Stimulated activated CD8-positive, alpha-beta memory T cell treated with anti-CD3 and anti-CD28 coated beads, Interleukin-4, amount 100 ng/mL, for 4 hours (primary cell): Measurements from ENCODE around the gene WAC.
A peak's percentile ranks its signal among the peaks of the same experiment; 100 is the strongest.
"Not testable (repeated sequence)": the region's sequence is repeated elsewhere in the genome, so short reads cannot be mapped to it uniquely, and the experiment has no call there.

Source experiments
- DNase-seq, 2 donors: peaks; one replicate each; pipeline ENCODE4 v3.0.0-alpha.2; 2020; ENCODE audit warnings: low read depth in 2 of 2, low spot score in 1 of 2

Gene WAC

GRCh38 chr10:28604567-28605536, 71.9 kb downstream of the WAC start:
- DNase-seq: no peak

DNA sequence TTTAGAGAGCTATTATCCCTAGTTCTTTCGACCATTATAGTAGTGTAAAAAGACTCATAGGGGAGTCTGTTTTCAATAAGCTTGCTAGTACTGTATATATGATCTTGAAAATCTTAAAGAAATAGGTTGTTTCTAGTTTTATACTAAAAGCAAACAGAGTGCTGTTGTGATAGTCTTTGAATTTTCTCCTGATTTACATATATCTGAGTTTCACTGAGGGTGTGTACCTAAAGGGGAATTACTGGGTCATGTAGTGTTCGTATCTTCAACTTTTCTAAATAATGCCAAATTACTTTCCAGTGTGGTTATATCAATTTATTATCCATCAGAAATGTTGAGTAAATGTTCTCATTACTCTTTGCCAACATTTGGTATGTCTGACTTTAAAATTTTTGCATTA, 73.7 kb downstream of the WAC start:
- DNase-seq: no peak

DNA sequence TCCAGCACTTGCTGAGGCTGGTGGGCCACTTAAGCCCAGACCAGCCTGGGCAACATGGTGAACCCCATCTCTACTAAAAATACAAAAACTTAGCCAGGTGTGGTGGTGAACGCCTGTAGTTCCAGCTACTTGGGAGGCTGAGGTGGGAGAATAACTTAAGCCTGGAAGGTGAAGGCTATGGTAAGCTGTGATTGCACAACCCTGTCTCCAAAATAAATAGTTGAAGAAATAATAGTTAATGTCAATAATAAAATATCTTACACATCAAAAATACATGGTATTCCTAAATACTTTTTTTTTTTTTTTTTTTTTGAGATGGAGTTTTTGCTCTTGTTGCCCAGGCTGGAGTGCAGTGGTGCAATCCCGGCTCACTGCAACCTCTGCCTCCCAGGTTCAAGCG, 76.7 kb downstream of the WAC start:
- not testable (repeated sequence) for DNase-seq

GRCh38 chr10:28612877-28613276, 80.0 kb downstream of the WAC start:
- no peak for DNase-seq

DNA sequence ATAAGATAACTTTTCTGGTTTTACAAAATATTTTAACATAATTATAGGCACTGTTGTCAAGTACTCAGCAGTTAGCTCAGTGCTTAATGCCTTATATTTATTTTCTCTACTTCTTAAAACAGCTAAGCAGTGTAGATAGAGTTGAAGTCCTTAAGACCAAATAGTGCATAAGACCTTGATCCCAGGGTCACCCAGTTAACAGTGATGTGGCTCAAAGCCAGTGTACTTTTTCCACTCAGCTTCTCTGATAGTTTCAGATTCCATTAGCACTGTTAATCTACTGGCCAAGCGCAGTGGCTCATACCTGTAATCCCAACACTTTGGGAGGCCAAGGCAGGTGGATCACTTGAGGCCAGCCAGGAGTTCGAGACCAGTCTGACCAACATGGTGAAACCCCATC, 83.6 kb downstream of the WAC start:
- no peak for DNase-seq

DNA sequence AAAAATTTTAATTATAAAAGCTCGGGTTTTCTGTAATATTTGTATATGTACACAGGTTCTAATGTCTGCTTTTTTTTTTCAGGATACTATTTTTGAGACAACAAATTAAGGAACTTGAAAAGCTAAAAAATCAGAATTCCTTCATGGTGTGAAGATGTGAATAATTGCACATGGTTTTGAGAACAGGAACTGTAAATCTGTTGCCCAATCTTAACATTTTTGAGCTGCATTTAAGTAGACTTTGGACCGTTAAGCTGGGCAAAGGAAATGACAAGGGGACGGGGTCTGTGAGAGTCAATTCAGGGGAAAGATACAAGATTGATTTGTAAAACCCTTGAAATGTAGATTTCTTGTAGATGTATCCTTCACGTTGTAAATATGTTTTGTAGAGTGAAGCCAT, 86.5 kb downstream of the WAC start:
- no peak for DNase-seq

DNA sequence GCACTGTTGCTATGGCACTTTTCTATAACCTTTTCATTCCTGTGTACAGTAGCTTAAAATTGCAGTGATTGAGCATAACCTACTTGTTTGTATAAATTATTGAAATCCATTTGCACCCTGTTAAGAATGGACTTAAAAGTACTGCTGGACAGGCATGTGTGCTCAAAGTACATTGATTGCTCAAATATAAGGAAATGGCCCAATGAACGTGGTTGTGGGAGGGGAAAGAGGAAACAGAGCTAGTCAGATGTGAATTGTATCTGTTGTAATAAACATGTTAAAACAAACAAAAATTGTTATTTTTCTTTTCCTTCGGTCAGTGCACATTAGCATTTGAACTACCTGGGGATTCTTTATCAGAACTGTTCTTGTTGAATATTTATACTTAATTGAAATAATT, 87.3 kb downstream of the WAC start:
- no peak for DNase-seq

DNA sequence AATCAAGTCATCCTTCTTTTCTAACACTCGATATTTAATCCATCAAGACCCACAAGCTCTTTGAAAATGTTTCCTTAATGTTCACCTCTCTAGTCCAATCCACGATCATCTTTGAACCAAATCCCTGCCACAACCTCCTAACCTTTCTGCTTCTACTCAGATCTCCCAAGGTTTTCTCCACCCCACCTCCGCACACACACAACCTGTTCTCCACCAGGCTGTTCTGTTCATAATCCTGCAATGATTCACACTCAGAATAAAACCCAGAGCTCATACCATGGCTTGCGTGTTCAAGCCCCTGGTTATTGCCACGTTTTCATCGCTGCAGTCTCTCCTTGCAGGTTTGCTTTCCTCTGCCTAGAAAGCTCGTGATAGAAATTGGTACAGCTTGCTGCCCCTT, 90.6 kb downstream of the WAC start:
- DNase-seq: no peak

DNA sequence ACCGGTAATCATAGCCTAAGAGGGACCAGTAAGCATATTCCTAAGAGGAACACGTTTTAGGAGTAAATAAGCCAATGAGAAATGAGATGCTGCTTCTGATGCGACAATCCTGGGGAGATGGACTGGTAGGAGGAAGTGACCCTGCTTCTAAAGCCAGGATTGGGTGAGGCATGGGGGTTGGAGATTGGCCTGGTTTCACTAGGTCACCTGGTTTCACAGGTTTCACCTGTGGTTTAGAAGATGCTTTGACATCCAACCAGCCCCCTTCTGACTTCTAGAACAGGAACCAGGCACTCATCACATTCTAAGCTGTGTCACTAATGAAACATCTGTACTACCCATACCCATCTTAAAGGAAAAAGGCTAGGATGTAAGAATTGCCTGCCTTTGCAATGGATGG, 91.4 kb downstream of the WAC start:
- no peak for DNase-seq

DNA sequence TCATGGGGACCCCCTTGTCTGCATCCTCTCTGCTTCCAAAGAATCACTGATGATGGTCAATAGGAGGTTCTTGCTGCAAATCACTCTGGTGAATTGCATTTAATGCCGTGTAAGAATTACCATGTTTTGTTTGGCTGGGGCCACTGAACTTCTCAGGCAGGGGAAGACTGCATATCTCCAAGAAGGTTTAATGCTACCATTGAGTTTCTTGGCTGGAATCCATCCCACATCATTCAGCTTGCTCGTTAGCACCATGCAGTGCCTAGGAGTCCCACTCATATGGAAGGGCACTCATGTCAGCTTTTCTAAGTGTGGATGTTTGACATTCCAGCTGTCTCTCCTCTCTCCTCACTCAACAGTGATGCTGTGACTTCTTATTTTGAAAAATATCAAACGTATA, 94.2 kb downstream of the WAC start:
- DNase-seq: no peak

DNA sequence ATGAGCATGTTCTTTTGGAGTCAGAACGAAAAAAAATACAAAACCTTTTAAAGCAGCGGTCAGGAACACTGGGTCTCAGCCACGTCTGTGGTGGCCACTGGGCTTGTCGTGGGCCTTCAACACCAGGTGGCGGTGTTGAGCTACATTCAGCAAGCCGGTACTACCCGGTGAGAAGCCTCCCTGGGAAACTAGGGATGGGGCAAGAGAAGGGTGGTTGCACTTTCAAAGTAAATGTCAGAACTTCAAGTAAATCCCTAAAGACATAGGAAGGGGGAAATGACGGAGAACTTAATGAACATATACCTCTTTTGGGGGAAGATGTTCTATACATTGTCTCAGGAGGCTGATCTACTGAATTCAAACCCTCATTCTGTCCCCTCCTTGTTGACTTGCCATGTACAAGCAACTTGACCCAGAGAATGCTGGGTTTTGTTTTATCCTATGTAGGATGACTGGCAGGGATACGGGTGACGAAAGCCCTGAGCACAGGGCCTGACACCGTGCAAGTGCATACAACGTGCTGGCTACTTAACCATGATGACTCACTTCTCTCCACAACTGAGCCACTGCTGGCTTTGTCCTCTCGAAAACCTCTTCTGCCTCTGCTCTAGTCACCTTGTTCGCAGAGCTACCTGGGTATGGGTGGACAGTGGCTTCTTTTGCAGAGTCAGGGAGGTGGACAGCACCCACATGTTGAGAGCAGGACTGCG, 95.4 kb downstream of the WAC start:
- DNase-seq: peak; percentile 20 to 41

DNA sequence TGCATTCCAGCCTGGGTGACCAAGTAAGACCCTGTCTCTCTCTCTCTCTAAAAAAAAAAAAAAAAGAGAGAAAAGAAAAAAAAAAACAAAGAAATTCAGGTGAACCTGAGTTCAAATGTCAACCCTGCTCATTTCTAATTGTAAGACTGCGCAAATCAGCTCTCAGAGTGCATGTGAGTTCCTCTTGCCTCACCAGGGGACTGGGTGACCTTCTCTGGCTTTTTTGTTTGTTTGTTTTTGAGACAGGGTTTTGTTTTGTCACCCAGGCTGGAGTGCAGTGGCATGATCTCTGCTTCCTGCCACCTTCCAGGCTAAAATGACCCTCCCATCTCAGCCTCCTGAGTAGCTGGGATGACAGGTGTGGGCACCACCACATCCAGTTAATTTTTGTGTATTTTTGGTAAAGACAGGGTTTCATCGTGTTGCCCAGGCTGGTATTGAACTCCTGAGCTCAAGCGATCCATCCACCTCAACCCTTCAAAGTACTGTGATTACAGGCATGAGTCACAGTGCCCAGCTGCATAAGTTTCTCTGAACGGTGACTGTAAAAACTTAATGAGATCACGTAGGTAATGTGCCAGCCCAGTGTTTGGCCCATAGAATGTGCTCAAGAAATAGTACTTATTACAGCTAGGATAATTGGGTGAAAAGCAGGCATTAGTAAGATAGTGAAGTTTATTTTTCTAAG, 99.1 kb downstream of the WAC start:
- no peak for DNase-seq

- DNase-seq: no peak
Measured at GRCh38 chr10:28632584-28632945, 99.6 kb downstream of the WAC start.

- DNase-seq: no peak
Measured at GRCh38 chr10:28633750-28634149, 100.8 kb downstream of the WAC start.

DNA sequence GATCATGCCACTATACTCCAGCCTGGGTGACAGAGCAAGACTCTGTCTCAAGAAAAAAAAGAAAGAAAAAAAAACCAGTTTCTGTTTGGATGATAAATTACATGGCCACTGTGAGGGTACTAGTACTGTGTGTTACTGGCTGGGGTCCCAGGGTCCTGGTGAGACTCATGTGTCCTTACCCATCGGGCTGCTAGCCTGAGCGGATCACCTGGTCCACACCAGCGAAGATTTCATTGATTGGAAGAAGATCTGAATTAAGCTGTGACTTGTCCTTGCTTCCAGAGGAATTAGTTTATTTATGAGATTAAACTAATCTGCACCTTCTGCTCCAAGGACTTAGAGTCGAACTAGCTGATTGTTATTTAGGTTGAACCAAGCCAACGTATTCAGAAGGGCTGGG, 104.4 kb downstream of the WAC start:
- DNase-seq: no peak

- no peak for DNase-seq
Measured at GRCh38 chr10:28638392-28638791, 105.5 kb downstream of the WAC start.

DNA sequence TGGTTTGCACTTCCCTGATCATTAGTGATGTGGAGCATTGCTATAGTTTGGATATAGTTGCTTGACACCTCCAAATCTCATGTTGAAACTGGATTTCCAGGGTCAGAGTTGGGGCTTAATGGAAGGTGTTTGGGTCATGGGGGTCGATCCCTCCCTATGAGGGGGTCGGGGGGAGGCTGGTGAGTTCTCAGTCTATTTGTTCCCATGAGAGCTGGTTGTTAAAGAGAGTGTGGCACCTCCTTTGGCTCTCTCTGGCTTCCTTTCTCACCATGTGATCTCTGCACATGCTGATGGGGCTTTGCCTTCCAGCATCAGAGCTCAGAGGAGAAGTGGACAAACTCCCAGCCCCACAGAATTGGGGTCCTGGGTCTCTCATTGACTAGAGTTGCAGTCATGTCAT, 107.6 kb downstream of the WAC start:
- no peak for DNase-seq

DNA sequence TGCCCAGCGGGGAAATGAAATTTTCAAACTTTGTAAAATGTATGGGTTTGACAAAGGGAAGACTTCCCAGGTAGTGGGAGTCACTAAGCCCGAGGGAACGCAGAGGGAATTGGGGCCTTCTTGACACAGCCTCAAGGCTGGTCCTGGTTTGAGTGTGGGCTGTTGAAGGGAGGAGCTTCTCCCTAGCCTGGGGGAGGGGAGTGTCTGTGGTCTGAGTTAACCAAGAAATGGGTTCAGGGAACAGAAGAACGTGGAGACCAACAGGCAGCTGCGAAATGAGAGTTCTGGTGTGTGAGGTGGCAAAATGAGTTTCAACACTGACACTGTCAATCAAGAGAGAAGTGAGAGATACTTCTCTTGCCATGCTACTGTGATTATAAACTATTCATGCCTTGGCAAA, 111.7 kb downstream of the WAC start:
- no peak for DNase-seq

DNA sequence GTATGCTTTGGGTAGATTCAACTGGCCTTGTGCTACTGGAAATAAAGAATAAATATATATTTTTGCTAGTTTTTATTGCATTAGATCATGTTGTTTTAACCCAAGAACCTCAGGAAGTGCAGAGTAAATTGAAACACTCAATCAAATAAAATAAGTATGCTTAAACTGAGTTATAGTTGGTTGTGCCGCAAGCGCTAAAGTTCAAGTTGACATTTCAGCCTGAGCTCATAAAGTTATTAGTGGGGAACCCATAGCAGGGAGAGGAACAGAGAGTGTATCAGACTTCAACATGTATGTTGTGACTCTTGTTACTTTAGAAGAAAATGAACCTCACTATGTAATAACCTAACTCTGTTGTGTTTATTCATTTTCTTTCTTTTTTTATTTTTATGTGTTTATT, 119.2 kb downstream of the WAC start:
- no peak for DNase-seq

DNA sequence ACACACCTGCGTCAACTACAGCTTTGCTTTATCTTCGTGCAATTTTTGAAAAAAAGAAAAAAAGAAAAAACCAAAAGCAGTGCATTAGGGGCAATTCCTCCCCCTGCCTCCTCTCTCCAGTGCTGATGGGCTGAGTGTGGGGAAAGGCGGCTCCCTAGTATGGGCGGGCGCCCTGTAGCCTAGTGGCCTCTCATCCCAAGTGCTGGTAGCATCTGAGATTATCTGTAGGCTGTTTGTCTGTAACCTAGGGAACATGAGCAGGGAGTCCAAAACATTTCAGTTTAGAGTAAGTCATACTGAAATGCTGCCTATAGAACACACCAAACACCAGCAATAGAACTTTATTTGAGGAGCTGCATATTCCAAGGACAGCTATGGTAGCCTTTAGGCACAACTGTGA, 119.8 kb downstream of the WAC start:
- DNase-seq: no peak

DNA sequence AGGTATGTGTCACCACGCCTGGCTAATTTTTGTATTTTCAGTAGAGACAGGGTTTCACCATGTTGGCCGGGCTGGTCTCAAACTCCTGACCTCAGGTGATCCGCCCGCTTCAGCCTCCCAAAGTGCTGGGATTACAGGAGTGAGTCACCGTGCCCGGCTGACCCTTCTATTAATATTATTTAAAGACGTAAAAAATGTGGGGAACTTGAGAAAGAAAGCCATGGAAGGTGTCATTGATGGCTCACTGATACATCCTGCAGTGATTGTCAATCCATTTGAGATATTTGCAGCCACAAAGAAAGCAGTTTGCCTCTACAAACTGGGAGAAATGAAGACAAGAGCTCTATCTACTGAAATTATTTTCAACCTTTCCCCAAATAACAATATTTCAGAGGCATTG, 125.9 kb downstream of the WAC start:
- not testable (repeated sequence) for DNase-seq

DNA sequence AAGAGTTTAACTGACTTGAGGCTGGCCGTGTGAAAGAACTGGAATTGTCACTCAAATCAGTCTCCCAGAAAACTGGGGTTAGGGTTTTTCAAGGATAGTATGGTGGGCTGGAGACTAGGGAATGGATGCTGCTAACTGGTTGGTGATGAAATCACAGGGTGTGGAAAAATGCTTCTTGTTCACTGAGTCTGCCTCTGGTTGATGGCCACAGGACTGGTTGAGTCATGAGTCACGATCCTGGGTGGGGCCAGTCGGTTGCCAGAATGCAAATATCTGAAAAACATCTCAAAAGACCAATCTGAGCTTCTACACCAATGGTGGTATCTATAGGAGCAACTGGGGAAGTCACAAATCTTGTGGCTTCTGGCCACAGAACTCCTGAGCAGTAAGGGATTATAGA, 128.1 kb downstream of the WAC start:
- no peak for DNase-seq
